Erythroblast (primary cell): Measurements from ENCODE around the gene SLC52A3.

Experiments used
- DNase-seq, 2 experiments: peaks; one replicate each; lab custom pipeline; 2025; lab: John Stamatoyannopoulos, UW
- GATA1 ChIP-seq: IDR thresholded peaks from 2 replicates; pipeline ENCODE4 v1.6.1; 2011; ENCODE audit warnings: low read depth, mild to moderate bottlenecking, control low read depth, low read length, moderate library complexity
- POLR2A ChIP-seq: IDR thresholded peaks from 2 replicates; pipeline ENCODE4 v1.6.1; 2011; ENCODE audit warnings: mild to moderate bottlenecking, low read length

The SLC52A3 gene

DNA sequence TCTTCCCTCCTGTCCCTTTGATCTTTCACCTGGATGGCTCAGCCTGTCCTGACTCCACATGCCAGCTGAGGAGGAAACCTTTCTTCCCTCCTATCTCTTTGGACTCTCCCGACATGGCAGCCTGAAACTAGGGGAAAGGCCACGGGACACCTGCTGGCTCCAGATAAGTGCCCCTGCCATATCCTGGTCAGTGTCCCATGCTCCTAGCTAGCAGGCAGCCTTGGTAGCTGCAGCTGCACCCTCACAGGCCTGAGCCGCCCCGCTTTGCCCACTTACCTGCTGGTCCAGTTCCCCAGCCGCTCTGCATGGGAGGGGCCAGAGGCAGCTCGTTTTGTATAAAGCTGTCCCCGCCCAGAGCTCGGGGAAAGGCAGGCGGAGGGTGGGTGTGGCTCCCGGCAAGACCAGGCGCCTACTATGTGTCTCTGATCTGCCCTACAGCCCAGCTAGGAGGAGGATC is 7.4 kb upstream of the SLC52A3 start:
- TF ChIP-seq GATA1 (no peak), POLR2A (no peak)

DNA sequence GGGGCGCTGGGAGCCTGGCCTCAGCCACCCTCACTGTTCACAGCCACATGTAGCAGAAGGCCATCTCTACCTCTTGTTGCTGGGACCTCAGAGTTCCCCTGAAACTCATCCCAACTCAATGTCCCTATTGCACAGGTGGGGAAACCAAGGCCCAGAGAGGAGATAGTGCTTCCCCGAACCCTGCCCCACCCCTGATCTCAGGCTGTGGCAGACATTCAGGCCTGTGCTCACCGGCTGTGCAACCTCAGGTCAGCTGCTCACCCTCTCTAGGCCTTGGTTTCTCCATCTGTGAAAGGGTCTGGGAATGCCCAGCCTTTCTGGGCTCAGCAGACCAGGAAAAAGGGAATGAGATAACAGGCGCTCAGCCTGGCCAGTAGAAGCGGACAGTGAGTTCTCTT is 6.4 kb upstream of the SLC52A3 start:
- no peak for DNase-seq
- TF ChIP-seq GATA1 (no peak), POLR2A (no peak)

More for the DNA sequence above, 7.4 kb upstream of the SLC52A3 start:
- DNase-seq: peak in 1 of 2 experiments; percentile 9

DNA sequence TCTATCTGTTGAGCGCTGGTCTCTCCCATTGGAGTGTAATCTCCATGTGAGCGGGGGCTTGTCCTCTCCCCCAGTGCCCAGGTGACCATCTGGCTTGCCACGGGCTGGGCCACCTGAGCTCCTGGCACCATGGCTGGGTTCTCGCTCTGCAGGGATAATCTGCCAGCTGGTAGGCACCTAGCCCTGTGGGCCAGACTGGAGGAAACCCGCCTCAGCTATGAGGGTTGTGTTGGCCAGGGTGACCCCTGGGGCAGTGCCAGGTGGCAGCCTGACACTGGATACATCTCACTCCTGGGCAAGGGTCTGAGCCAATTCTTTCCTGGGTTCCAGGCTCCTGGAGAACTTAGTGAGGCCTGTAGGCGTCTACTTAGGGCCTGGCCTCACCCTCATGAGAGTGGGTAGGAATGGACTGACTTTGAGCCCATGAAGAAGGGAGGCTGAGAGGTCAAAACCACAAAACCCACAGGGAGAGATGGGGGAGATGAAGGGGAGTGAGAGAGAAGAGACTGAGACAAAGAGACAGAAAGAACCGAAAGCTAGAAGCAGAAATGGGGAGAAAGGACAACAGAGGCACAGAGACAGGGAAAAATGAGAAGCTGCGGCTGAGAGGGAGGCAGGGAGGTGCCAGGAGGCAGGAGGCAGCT is 5.8 kb upstream of the SLC52A3 start:
- no peak for DNase-seq
- TF ChIP-seq POLR2A: no peak
- TF ChIP-seq GATA1: no peak

DNA sequence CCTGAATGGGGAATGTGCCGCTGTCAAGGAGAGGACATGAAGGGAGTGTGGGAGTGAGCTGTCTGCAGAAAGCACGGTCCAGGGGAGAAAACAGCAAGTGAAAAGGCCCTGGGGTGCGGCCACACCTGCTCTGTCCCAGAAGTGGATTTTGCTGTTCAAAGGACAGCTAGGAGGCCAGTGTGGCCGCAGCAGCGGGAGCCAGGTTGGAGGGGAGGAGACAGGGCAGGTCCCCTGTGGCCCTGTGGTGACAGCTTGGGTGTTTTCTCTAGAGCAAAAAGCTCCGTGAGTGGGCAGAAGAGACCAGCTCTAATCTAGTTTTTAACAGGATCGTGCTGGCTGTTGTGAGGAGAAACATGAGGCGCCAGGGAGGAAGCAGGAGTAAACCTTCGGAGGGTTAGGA is 4.5 kb upstream of the SLC52A3 start:
- no peak for DNase-seq
- TF ChIP-seq POLR2A (no peak), GATA1 (no peak)

- TF ChIP-seq POLR2A (no peak), GATA1 (no peak)
- no peak for DNase-seq
These were observed 3.6 kb upstream of the SLC52A3 start for GRCh38 chr20:771741-772464.

GRCh38 chr20:770691-771090 is 2.4 kb upstream of the SLC52A3 start:
- no peak for TF ChIP-seq GATA1
- TF ChIP-seq POLR2A: no peak
- no peak for DNase-seq

DNA sequence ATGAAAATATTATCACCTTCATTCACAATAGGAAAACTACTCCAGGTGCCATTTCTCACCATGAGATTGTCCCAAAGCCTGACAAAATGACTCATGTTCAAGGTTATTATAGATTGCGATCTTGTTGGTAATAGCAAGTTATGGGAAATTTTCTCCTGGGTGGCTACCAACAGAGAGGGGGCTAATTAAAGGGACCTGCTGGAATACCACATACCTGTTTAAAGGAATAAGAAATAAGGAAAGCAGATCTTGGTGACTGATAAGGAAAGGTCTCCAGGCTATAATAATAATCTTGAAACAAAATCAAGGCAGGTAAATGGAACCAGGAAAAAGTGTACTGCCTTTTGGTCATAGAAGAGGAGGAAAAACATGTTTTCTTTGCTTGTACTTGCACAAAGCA is 1.4 kb downstream of the SLC52A3 start:
- DNase-seq: no peak
- TF ChIP-seq GATA1: no peak
- TF ChIP-seq POLR2A: no peak

- TF ChIP-seq GATA1 (no peak), POLR2A (no peak)
These were observed 4.0 kb downstream of the SLC52A3 start for GRCh38 chr20:764255-764654.

GRCh38 chr20:761418-762381 is 6.6 kb downstream of the SLC52A3 start:
- TF ChIP-seq GATA1 (no peak), POLR2A (no peak)
- no peak for DNase-seq

More at GRCh38 chr20:764255-764654, 4.0 kb downstream of the SLC52A3 start:
- DNase-seq: no peak

DNA sequence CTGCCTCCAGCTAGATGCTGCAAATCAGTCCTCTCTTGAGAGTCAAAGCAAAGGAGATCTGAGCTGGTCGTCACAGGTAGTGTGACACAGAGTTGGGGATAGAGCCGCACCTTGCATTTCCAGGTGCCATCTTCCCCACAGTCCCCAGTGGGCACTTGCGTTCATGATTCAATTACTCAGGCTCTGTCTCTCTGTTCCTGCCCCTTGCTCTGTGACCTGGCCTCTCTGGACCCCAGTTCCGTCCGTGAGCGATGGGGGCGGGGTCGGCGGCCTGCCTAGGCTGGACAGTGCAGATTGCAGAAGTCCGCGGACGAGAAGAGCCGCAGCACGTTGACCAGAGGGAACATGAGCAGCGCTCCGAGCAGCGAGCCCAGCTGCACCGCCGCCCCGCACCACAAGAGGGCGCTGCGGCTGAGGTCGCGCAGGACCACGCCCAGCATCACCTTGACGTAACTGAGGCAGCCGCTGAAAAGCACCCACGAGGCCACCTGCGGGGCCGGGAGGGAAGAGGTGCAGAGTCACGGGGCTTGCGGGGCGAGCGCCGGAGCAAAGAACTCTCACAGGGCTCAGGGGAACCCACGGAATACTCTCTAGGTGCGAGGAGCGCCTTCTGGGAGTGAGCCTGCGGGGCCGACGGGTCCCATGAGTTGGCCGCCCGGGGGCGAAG is 7.4 kb downstream of the SLC52A3 start:
- TF ChIP-seq POLR2A: no peak
- no peak for TF ChIP-seq GATA1

DNA sequence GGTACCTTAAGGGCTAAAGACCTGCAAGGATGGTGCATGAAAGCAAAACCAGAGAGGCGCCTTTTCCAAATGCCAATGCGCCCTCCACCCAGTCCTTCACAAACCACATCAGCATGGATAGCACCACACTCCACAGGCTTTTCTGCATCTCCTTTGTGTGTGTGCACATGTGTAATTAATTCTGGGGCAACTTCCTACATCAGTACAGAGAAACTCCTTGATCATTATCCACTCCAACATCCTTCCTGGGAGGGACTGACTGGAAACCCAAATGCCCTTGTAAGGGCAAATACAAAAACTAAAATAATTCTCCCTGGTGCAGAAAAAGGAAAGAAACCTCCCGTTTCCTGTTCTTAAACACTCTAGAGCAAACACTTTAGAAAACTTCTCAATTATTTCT is 10.8 kb downstream of the SLC52A3 start:
- DNase-seq: no peak
- TF ChIP-seq POLR2A: no peak
- TF ChIP-seq GATA1: no peak

More for the DNA sequence above, 7.4 kb downstream of the SLC52A3 start:
- DNase-seq: peak; percentile 60 to 75

- TF ChIP-seq GATA1 (no peak), POLR2A (no peak)
These were observed 12.4 kb downstream of the SLC52A3 start for GRCh38 chr20:755941-756340.

GRCh38 chr20:754904-755303 is 13.4 kb downstream of the SLC52A3 start:
- TF ChIP-seq POLR2A (no peak), GATA1 (no peak)
- DNase-seq: no peak

More at GRCh38 chr20:755941-756340, 12.4 kb downstream of the SLC52A3 start:
- no peak for DNase-seq
